Hematopoietic multipotent progenitor cell treated with erythropoietin and hydrocortisone succinate and interleukin-3 and kit ligand, for 15 days (in vitro differentiated cells): ENCODE measurements around the gene TNNI2.
A peak's percentile ranks its signal among the peaks of the same experiment; 100 is the strongest.
"Not testable (repeated sequence)": the region's sequence is repeated elsewhere in the genome, so short reads cannot be mapped to it uniquely, and the experiment has no call there.

Experiments used
- DNase-seq: peaks from one replicate; pipeline ENCODE4 v3.0.0-alpha.2; 2015; ENCODE audit warnings: low spot score

The TNNI2 gene

GRCh38 chr11:1862588-1863351 is 24.0 kb downstream of the TNNI2 start:
- DNase-seq: no peak

GRCh38 chr11:1863352-1864216 is 24.8 kb downstream of the TNNI2 start:
- peak; percentile 38 for DNase-seq

GRCh38 chr11:1864231-1864630 is 25.4 kb downstream of the TNNI2 start:
- DNase-seq: no peak

GRCh38 chr11:1864831-1865665 is 26.3 kb downstream of the TNNI2 start:
- DNase-seq: no peak

- no peak for DNase-seq
Observed at GRCh38 chr11:1866226-1866625, 27.4 kb downstream of the TNNI2 start.

GRCh38 chr11:1866776-1867175 is 28.0 kb downstream of the TNNI2 start:
- DNase-seq: no peak

- no peak for DNase-seq
Observed at GRCh38 chr11:1867381-1867780, 28.6 kb downstream of the TNNI2 start.

GRCh38 chr11:1868056-1868635 is 29.4 kb downstream of the TNNI2 start:
- DNase-seq: no peak

- DNase-seq: no peak
Observed at GRCh38 chr11:1868636-1869291, 30.0 kb downstream of the TNNI2 start.

GRCh38 chr11:1869427-1870325 is 30.9 kb downstream of the TNNI2 start:
- DNase-seq: no peak

- DNase-seq: no peak
Observed at GRCh38 chr11:1870326-1870696, 31.5 kb downstream of the TNNI2 start.

GRCh38 chr11:1870721-1871466 is 32.1 kb downstream of the TNNI2 start:
- DNase-seq: no peak

GRCh38 chr11:1871531-1871930 is 32.8 kb downstream of the TNNI2 start:
- DNase-seq: no peak

GRCh38 chr11:1872267-1872985 is 33.6 kb downstream of the TNNI2 start:
- DNase-seq: no peak

GRCh38 chr11:1873048-1873812 is 34.4 kb downstream of the TNNI2 start:
- no peak for DNase-seq

GRCh38 chr11:1873813-1874150 is 35.0 kb downstream of the TNNI2 start:
- not testable (repeated sequence) for DNase-seq

- DNase-seq: not testable (repeated sequence)
Observed at GRCh38 chr11:1874441-1875092, 35.8 kb downstream of the TNNI2 start.
